GM18498 (cell line): ENCODE measurements around the gene PRF1.

ENCODE experiments used
- ATAC-seq: cut with Tn5 transposase; IDR thresholded peaks from one replicate; pipeline ENCODE4 v1.9.1; 2021; ENCODE audit warnings: mild to moderate bottlenecking, moderate library complexity; ENCODE audit not compliant: unreplicated experiment

Gene PRF1

GRCh38 chr10:70561558-70561957 lies 41.0 kb downstream of the PRF1 start:
- no peak for ATAC-seq

GRCh38 chr10:70561070-70561469 lies 41.5 kb downstream of the PRF1 start:
- no peak for ATAC-seq

GRCh38 chr10:70560511-70560941 lies 42.0 kb downstream of the PRF1 start:
- ATAC-seq = no peak

- ATAC-seq = no peak
Measured at GRCh38 chr10:70559861-70560260, 42.7 kb downstream of the PRF1 start.

- ATAC-seq = peak; percentile 82
Measured at GRCh38 chr10:70558871-70559810, 43.4 kb downstream of the PRF1 start.

- ATAC-seq = no peak
Measured at GRCh38 chr10:70558295-70558694, 44.2 kb downstream of the PRF1 start.

GRCh38 chr10:70557876-70558275 lies 44.7 kb downstream of the PRF1 start:
- no peak for ATAC-seq

- ATAC-seq = no peak
Measured at GRCh38 chr10:70557086-70557845, 45.3 kb downstream of the PRF1 start.

- ATAC-seq = no peak
Measured at GRCh38 chr10:70555371-70555770, 47.2 kb downstream of the PRF1 start.

GRCh38 chr10:70552586-70552985 lies 50.0 kb downstream of the PRF1 start:
- no peak for ATAC-seq

- ATAC-seq = no peak
Measured at GRCh38 chr10:70551971-70552422, 50.5 kb downstream of the PRF1 start.

GRCh38 chr10:70551466-70551865 lies 51.1 kb downstream of the PRF1 start:
- ATAC-seq = no peak

- no peak for ATAC-seq
Measured at GRCh38 chr10:70550459-70550858, 52.1 kb downstream of the PRF1 start.

GRCh38 chr10:70549962-70550458 lies 52.5 kb downstream of the PRF1 start:
- ATAC-seq = no peak

GRCh38 chr10:70549351-70549961 lies 53.1 kb downstream of the PRF1 start:
- no peak for ATAC-seq
